ENCODE data around the gene DCDC2. TPM values are rescaled to one million over a fixed set of nuclear protein-coding genes. Genes with fewer than 3 reads are reported as not detected.
"Not testable (repeated sequence)": the region's sequence is repeated elsewhere in the genome, so short reads cannot be mapped to it uniquely, and the experiment has no call there.

The DCDC2 gene
- total and polyA plus RNA-seq, 4 donors, result 0.13 TPM; not detected in 3

DNA sequence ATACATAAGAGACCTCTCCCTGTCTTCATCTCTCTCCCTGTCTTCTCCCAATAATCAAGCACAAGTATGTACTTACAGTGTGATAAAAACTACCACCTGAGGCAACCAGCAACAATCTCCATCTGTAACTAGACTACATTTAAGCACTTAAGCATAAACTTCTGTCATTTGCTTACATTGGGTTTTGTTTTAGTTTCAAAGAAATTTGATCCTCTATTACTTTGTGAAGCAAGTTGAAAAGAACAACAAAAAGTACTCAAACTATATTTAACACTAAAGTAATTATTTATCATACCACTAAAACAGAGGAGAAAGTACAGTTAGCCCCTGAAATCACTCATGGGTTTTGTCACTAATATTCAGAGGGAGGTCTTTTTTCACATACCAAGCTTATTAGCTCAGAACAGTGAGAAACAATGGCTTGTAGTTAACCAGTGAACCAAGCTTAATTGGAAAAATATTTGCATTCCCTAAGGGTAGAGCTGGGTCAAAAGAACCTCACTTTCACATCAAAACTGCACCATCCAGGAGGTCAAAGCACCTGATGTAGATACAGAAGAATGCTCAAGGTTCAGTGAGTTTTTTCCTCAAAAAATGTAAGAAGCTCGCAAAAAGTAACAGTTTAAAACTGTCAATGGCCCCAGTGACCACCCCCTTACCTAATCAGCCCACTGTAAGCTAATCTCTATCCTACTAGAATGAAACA, 34.1 kb downstream of the DCDC2 start:
- Histone ChIP-seq H3K9me3 (ENCODE audit: control insufficient read depth, low read length) (no peaks in the 10 kb centered on the region), H3K36me3 (ENCODE audit: control insufficient read depth in 1 of 2, insufficient read depth in 2 of 2, low read length in 1 of 2) (no peaks in the 10 kb centered on the region), H3K4me1 (ENCODE audit: control insufficient read depth in 1 of 2, insufficient read depth in 2 of 2, low read length in 2 of 2) (no peaks in the 10 kb centered on the region), H3K4me3 (ENCODE audit: low read length in 2 of 2) (no peak overlapping the region), H3K27ac (ENCODE audit: low read depth in 1 of 2, low read length in 2 of 2) (no peak overlapping the region), H3K27me3 (ENCODE audit: control insufficient read depth in 1 of 2, insufficient read depth in 2 of 2, low read length in 1 of 2) (no peaks in the 10 kb centered on the region)
- DNase-seq (no peak), ATAC-seq (ENCODE audit: low FRiP score) (no peak)
- intact Hi-C loops (cut with DNase I), result no loop called here
- 91 to 97% methylated on average over 1 of the region's 1 CpG for WGBS, 2 donors

DNA sequence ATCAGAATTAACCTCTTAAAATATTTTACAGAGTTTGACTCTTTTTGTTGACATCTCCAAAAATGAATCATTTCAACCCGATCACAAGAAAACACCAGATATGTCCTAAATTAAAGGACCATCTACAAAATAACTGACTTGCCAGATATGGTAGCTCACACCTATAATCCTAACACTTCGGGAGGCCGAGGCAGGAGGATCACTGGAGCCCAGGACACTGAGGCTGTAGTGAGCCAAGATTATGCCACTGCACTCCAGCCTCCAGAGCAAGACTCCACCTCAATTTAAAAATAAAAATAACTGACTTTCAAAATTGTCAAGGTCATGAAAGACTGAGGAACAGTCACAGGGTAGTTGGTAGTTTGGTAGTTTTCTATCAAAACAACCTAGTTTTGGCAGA, 34.9 kb downstream of the DCDC2 start:
- H3K36me3 ChIP-seq (ENCODE audit: control insufficient read depth in 1 of 2, insufficient read depth in 2 of 2, low read length in 1 of 2), result no peaks in the 10 kb centered on the region
- intact Hi-C loops (cut with DNase I), result no loop called here
- ATAC-seq (ENCODE audit: low FRiP score), result no peak

GRCh38 chr6:24322446-24322845, 35.4 kb downstream of the DCDC2 start:
- H3K4me3 ChIP-seq (ENCODE audit: low read length in 2 of 2); H3K9me3 ChIP-seq (ENCODE audit: control insufficient read depth, low read length); DNase-seq; H3K27me3 ChIP-seq (ENCODE audit: control insufficient read depth in 1 of 2, insufficient read depth in 2 of 2, low read length in 1 of 2); H3K36me3 ChIP-seq (ENCODE audit: control insufficient read depth in 1 of 2, insufficient read depth in 2 of 2, low read length in 1 of 2); ATAC-seq (ENCODE audit: low FRiP score); H3K27ac ChIP-seq (ENCODE audit: low read depth in 1 of 2, low read length in 2 of 2); intact Hi-C loops (cut with DNase I); H3K4me1 ChIP-seq (ENCODE audit: control insufficient read depth in 1 of 2, insufficient read depth in 2 of 2, low read length in 2 of 2): not testable (repeated sequence)
- WGBS, 2 donors, result 74 to 90% methylated on average over 3 of the region's 3 CpGs

More for the DNA sequence above, 34.9 kb downstream of the DCDC2 start:
- H3K9me3 ChIP-seq (ENCODE audit: control insufficient read depth, low read length), result no peaks in the 10 kb centered on the region
- WGBS, 2 donors, result 93 to 95% methylated on average over 3 of the region's 3 CpGs
- DNase-seq, result no peak
- H3K27ac ChIP-seq (ENCODE audit: low read depth in 1 of 2, low read length in 2 of 2), result no peak overlapping the region
- no peaks in the 10 kb centered on the region for H3K27me3 ChIP-seq (ENCODE audit: control insufficient read depth in 1 of 2, insufficient read depth in 2 of 2, low read length in 1 of 2)
- H3K4me3 ChIP-seq (ENCODE audit: low read length in 2 of 2), result no peak overlapping the region
- H3K4me1 ChIP-seq (ENCODE audit: control insufficient read depth in 1 of 2, insufficient read depth in 2 of 2, low read length in 2 of 2), result no peaks in the 10 kb centered on the region

GRCh38 chr6:24321538-24322162, 36.2 kb downstream of the DCDC2 start:
- 37 to 56% methylated on average over 5 of the region's 5 CpGs for WGBS, 2 donors
- Histone ChIP-seq H3K4me3 (ENCODE audit: low read length in 2 of 2) (no peak overlapping the region), H3K36me3 (ENCODE audit: control insufficient read depth in 1 of 2, insufficient read depth in 2 of 2, low read length in 1 of 2) (no peaks in the 10 kb centered on the region), H3K27me3 (ENCODE audit: control insufficient read depth in 1 of 2, insufficient read depth in 2 of 2, low read length in 1 of 2) (no peaks in the 10 kb centered on the region), H3K9me3 (ENCODE audit: control insufficient read depth, low read length) (no peaks in the 10 kb centered on the region), H3K4me1 (ENCODE audit: control insufficient read depth in 1 of 2, insufficient read depth in 2 of 2, low read length in 2 of 2) (no peaks in the 10 kb centered on the region), H3K27ac (ENCODE audit: low read depth in 1 of 2, low read length in 2 of 2) (no peak overlapping the region)
- ATAC-seq (ENCODE audit: low FRiP score), result no peak
- no peak for DNase-seq
- intact Hi-C loops (cut with DNase I), result no loop called here

DNA sequence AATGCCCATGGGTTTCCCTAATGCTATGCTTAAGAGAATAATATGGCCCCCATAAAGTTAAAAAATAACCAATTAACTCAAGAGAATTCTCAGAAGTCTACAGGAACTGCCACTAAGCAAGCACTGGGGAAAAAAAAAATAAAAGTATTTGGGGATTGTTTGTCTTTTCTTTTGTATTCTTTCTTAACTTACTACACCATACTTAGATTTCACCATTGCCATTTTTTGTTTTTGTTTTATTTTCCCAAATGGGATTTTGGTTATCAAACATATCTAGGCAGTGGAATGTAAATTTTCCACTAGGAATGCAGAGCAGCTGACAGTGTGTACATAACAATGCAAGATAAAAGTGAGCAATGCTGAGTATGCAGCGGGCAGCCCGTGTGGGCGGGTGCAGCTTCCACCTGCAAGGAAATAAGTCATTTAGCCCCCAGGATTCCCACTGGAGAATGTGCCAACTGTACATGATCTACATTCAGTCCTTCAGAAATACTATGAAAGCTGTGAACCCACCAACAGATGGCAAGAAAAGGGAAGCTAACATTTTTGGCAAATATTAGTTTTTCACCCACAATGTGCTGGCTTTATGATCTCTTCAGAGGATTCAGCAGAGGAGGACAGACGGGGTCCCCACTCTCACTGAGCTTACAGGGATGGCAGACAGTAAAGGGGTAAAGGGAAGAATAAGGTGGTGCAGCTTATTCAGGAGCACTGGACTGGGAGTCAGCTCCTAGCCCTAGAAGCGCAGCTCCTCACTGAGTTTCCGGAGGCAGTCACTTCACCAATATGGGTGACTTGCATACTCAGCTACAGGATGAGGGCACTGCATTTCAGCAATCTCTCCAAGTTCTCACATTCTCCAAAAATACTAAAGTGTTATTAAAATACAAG, 44.4 kb downstream of the DCDC2 start:
- DNase-seq (no peak), ATAC-seq (ENCODE audit: low FRiP score) (no peak)
- Histone ChIP-seq H3K36me3 (ENCODE audit: control insufficient read depth in 1 of 2, insufficient read depth in 2 of 2, low read length in 1 of 2) (no peaks in the 10 kb centered on the region), H3K27me3 (ENCODE audit: control insufficient read depth in 1 of 2, insufficient read depth in 2 of 2, low read length in 1 of 2) (peaks cover 0 to 1% of the 10 kb centered on the region in 2 donors), H3K4me1 (ENCODE audit: control insufficient read depth in 1 of 2, insufficient read depth in 2 of 2, low read length in 2 of 2) (peaks cover 0 to 2% of the 10 kb centered on the region in 2 donors), H3K9me3 (ENCODE audit: control insufficient read depth, low read length) (peaks cover 3% of the 10 kb centered on the region), H3K4me3 (ENCODE audit: low read length in 2 of 2) (no peak overlapping the region), H3K27ac (ENCODE audit: low read depth in 1 of 2, low read length in 2 of 2) (no peak overlapping the region)
- 15 to 32% methylated on average over 6 of the region's 6 CpGs for WGBS, 2 donors
- intact Hi-C loops (cut with DNase I), result no loop called here

GRCh38 chr6:24311775-24312174, 46.1 kb downstream of the DCDC2 start:
- H3K27ac ChIP-seq (ENCODE audit: low read depth in 1 of 2, low read length in 2 of 2); H3K4me1 ChIP-seq (ENCODE audit: control insufficient read depth in 1 of 2, insufficient read depth in 2 of 2, low read length in 2 of 2); H3K4me3 ChIP-seq (ENCODE audit: low read length in 2 of 2); DNase-seq; intact Hi-C loops (cut with DNase I); H3K27me3 ChIP-seq (ENCODE audit: control insufficient read depth in 1 of 2, insufficient read depth in 2 of 2, low read length in 1 of 2); ATAC-seq (ENCODE audit: low FRiP score); H3K36me3 ChIP-seq (ENCODE audit: control insufficient read depth in 1 of 2, insufficient read depth in 2 of 2, low read length in 1 of 2); H3K9me3 ChIP-seq (ENCODE audit: control insufficient read depth, low read length): not testable (repeated sequence)
- WGBS, 2 donors, result 92 to 97% methylated on average over 4 of the region's 4 CpGs

DNA sequence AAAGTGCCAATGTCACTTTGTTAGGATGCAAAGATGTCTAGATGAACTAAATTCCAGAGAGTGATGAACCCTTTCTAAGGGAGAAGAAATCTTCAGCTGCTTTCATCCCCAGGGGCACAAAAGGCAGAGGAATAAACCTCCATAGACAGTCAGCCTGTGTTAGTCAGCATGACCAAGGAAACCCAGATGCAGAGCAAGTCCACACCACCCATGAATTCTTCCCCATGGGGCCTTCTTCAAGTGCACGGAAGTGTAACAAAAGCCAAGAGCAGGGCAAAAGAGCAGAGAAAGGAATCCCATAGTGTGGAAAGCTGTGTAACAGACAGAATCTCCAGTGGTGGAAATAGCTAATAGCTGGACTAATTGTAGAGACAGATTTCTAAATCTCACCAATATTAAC, 50.0 kb downstream of the DCDC2 start:
- intact Hi-C loops (cut with DNase I), result no loop called here
- H3K27ac ChIP-seq (ENCODE audit: low read depth in 1 of 2, low read length in 2 of 2), result no peak overlapping the region
- WGBS, 2 donors, result 38 to 50% methylated on average over 1 of the region's 1 CpG
- no peaks in the 10 kb centered on the region for H3K27me3 ChIP-seq (ENCODE audit: control insufficient read depth in 1 of 2, insufficient read depth in 2 of 2, low read length in 1 of 2)
- no peak for DNase-seq
- H3K36me3 ChIP-seq (ENCODE audit: control insufficient read depth in 1 of 2, insufficient read depth in 2 of 2, low read length in 1 of 2), result no peaks in the 10 kb centered on the region
- peaks cover 2% of the 10 kb centered on the region for H3K9me3 ChIP-seq (ENCODE audit: control insufficient read depth, low read length)
- no peaks in the 10 kb centered on the region for H3K4me1 ChIP-seq (ENCODE audit: control insufficient read depth in 1 of 2, insufficient read depth in 2 of 2, low read length in 2 of 2)
- no peak for ATAC-seq (ENCODE audit: low FRiP score)
- H3K4me3 ChIP-seq (ENCODE audit: low read length in 2 of 2), result no peak overlapping the region

DNA sequence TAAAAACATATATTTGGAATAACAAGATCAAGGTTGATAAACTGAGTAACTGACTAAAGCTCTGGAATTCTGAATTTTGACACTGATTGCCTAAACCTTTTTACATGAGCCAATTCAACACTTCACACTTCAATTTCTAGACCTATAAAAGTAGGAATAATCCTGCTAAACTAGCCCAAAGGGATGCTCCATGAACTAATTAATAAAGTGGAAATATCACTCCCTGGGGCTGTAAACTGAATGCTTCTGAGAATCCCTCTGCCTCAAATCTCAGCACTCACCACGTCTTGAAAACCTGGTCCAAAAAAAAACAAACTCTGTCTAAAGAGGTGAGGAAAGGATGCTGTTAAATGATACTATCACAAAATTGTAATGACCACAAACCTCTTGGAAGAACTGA, 50.9 kb downstream of the DCDC2 start:
- DNase-seq (no peak), ATAC-seq (ENCODE audit: low FRiP score) (no peak)
- intact Hi-C loops (cut with DNase I), result no loop called here
- 51 to 61% methylated on average over 1 of the region's 1 CpG for WGBS, 2 donors
- Histone ChIP-seq H3K9me3 (ENCODE audit: control insufficient read depth, low read length) (peaks cover 2% of the 10 kb centered on the region), H3K36me3 (ENCODE audit: control insufficient read depth in 1 of 2, insufficient read depth in 2 of 2, low read length in 1 of 2) (no peaks in the 10 kb centered on the region), H3K27ac (ENCODE audit: low read depth in 1 of 2, low read length in 2 of 2) (no peak overlapping the region), H3K4me3 (ENCODE audit: low read length in 2 of 2) (no peak overlapping the region), H3K27me3 (ENCODE audit: control insufficient read depth in 1 of 2, insufficient read depth in 2 of 2, low read length in 1 of 2) (no peaks in the 10 kb centered on the region), H3K4me1 (ENCODE audit: control insufficient read depth in 1 of 2, insufficient read depth in 2 of 2, low read length in 2 of 2) (no peaks in the 10 kb centered on the region)
